Measurements from ENCODE around the gene CRYL1. TPM values are rescaled to one million over a fixed set of nuclear protein-coding genes. Genes with fewer than 3 reads are reported as not detected.
A peak's percentile ranks its signal among the peaks of the same experiment; 100 is the strongest.

CRYL1 gene
- total and polyA plus RNA-seq, 2 of the 13 experiments (the other 11 are each of a cell fraction or from before 2014, with no cell fraction given): 57.2 to 115 TPM

GRCh38 chr13:20547479-20547908, 21.8 kb upstream of the CRYL1 start (continued):
- no peak for TF ChIP-seq ZNF317 (CRISPR knock-in tag; IDR thresholded peaks at IDR 0.05)
- no peak for TF ChIP-seq ELF4 (CRISPR knock-in tag; IDR thresholded peaks at IDR 0.05; ENCODE audit: borderline replicate concordance)
- TF ChIP-seq ZNF784 (CRISPR knock-in tag; IDR thresholded peaks at IDR 0.05; ENCODE audit: borderline replicate concordance): no peak
- TF ChIP-seq ZBTB38 (CRISPR knock-in tag; IDR thresholded peaks at IDR 0.05): no peak
- no peak for TF ChIP-seq AGO2 (optimal IDR thresholded peaks at IDR 0.05; ENCODE audit: low read depth, low read length)
- TF ChIP-seq NCOR1 (IDR thresholded peaks at IDR 0.05; ENCODE audit: borderline replicate concordance, low read length): peak; percentile 26; the same call in 1 of the 2 replicates
- no peak for TF ChIP-seq ZBTB8A (CRISPR knock-in tag; IDR thresholded peaks at IDR 0.05; ENCODE audit: borderline replicate concordance, low read depth)
- TF ChIP-seq ZSCAN30 (CRISPR knock-in tag; IDR thresholded peaks at IDR 0.05): no peak
- TF ChIP-seq TIGD3 (CRISPR knock-in tag; IDR thresholded peaks at IDR 0.05; ENCODE audit: borderline replicate concordance): no peak
- TF ChIP-seq HMG20A (CRISPR knock-in tag; IDR thresholded peaks at IDR 0.05; ENCODE audit: borderline replicate concordance): peak; percentile 56; the same call in 1 of the 2 replicates
- TF ChIP-seq ZXDC (CRISPR knock-in tag; IDR thresholded peaks at IDR 0.05): no peak
- peak; percentile 68 for TF ChIP-seq ARID5B (CRISPR knock-in tag; IDR thresholded peaks at IDR 0.05)
- no peak for TF ChIP-seq BCLAF1 (IDR thresholded peaks at IDR 0.05)
- peak; percentile 59; the same call in 1 of the 2 replicates for TF ChIP-seq HOMEZ (CRISPR knock-in tag; IDR thresholded peaks at IDR 0.05; ENCODE audit: low read depth)

Data from HepG2 (cell line).